Thyroid gland (tissue), 4 donors: ENCODE results near the gene WWC1. TPM values are rescaled to one million over a fixed set of nuclear protein-coding genes. Genes with fewer than 3 reads are reported as not detected.

ENCODE experiments used
- DNase-seq, 2 donors: peaks; one replicate each; pipeline ENCODE4 v3.0.0-alpha.2; 2019
- H3K27ac ChIP-seq, 3 donors: fragments of 200-600 bp; sonication (generic); 1 replicate in 2 of 3; 2 replicates in 1 of 3; pipeline ENCODE4 v1.5.1; 2016 to 2019; ENCODE audit warnings: mild to moderate bottlenecking in 1 of 3, moderate library complexity in 1 of 3
- H3K27me3 ChIP-seq: fragments of 200-600 bp; sonication (generic); one replicate; pipeline ENCODE4 v1.5.1; 2019
- H3K36me3 ChIP-seq, 2 donors: fragments of 200-600 bp; sonication (generic); one replicate each; pipeline ENCODE4 v1.5.1; 2016 to 2019
- H3K4me1 ChIP-seq, 2 donors: fragments of 200-600 bp; sonication (generic); one replicate each; pipeline ENCODE4 v1.5.1; 2017 to 2019
- H3K4me3 ChIP-seq, 3 donors: fragments of 200-600 bp; sonication (generic); replicated peaks in 1 of 3; 1 replicate in 2 of 3; 2 replicates in 1 of 3; pipeline ENCODE4 v1.5.1; 2016; ENCODE audit warnings: mild to moderate bottlenecking in 1 of 3
- H3K9me3 ChIP-seq: fragments of 200-600 bp; sonication (generic); one replicate; pipeline ENCODE4 v1.5.1; 2017
- POLR2A ChIP-seq, 2 donors: fragments of 450-650 bp; IDR thresholded peaks; one replicate each; pipeline ENCODE4 v1.6.1; 2017; ENCODE audit warnings: antibody characterized with exemption in 2 of 2, mild to moderate bottlenecking in 2 of 2, moderate library complexity in 1 of 2
- WGBS, 2 donors: methylation state at CpG; one replicate each; pipeline ENCODE4 v1.1.5; 2017; 5-methylcytosine and 5-hydroxymethylcytosine counted together
- intact Hi-C: fragments of 100-400 bp; cut with DNase I; formaldehyde crosslinking; loops from one replicate; pipeline ENCODE4 v1.15.1; 2023
- total RNA-seq, 4 donors: library from RNA; depleted of rRNA; stranded (reverse); fragments of >200 nt; gene quantifications; one replicate each; pipeline ENCODE4 v1.2.3, GENCODE V29; 2016
- TF ChIP-seq, protein P1 (sequence below), 6 experiments: fragments of 200-600 bp in 3 of 6; fragments of 450-650 bp in 3 of 6; sonication (generic) in 3 of 6; IDR thresholded peaks; one replicate each; pipeline ENCODE4 v1.5.1; 2016 to 2019; ENCODE audit warnings: antibody characterized with exemption in 6 of 6, mild to moderate bottlenecking in 2 of 6, inconsistent platforms in 1 of 6, moderate library complexity in 1 of 6

Gene WWC1
- total RNA-seq, 4 donors from 2014 or later: 38.7 to 80.1 (median 54.0) TPM

DNA sequence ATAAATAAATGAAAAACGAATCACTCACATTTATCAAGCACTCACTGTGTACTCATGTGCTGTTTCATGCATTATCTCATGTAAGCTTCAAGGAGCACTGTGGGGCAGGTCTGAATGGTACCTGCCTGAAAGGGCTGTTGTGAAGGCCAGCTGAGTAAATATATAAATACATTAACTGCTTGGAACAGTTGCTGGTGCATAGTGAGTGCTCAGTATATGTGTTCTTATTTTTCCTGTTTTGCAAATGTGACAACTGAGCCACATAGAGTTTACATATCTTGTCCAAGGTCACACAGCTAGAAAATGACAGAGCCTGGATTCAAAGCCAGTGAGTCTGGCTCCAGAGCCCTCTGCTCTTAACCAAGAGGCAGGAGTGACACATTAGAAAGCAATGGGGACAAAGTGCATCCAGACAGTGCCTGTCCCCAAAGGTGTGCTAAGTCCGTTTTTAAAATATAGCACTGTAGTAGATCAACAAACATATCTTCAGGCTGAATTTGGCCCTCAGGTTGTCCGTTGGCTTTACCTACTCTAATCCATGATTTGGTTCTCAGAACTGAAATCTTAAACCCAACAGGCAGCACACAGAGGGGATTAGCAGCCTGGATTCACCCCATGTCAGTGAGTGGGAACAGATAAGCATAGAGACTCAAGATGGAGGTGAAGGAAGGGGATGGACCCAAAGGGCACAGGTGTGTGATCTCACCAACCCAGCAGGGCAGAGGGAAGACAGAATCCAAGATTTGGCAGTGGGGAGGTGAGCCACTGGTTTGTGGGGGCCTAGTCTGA lies 70.8 kb downstream of the WWC1 start:
- Histone ChIP-seq H3K27ac (no peak overlapping the region), H3K4me1 (peaks cover 23 to 36% of the 10 kb centered on the region in 2 donors), H3K9me3 (no peaks in the 10 kb centered on the region), H3K36me3 (no peaks in the 10 kb centered on the region), H3K27me3 (no peaks in the 10 kb centered on the region), H3K4me3 (no peak overlapping the region)
- intact Hi-C loops: no loop called here
- 74 to 84% methylated on average over 3 of the region's 3 CpGs for WGBS, 2 donors
- DNase-seq: no peak
- TF ChIP-seq, protein P1, sequence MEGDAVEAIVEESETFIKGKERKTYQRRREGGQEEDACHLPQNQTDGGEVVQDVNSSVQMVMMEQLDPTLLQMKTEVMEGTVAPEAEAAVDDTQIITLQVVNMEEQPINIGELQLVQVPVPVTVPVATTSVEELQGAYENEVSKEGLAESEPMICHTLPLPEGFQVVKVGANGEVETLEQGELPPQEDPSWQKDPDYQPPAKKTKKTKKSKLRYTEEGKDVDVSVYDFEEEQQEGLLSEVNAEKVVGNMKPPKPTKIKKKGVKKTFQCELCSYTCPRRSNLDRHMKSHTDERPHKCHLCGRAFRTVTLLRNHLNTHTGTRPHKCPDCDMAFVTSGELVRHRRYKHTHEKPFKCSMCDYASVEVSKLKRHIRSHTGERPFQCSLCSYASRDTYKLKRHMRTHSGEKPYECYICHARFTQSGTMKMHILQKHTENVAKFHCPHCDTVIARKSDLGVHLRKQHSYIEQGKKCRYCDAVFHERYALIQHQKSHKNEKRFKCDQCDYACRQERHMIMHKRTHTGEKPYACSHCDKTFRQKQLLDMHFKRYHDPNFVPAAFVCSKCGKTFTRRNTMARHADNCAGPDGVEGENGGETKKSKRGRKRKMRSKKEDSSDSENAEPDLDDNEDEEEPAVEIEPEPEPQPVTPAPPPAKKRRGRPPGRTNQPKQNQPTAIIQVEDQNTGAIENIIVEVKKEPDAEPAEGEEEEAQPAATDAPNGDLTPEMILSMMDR (IDR thresholded peaks at IDR 0.05): no peak
- TF ChIP-seq POLR2A (IDR thresholded peaks at IDR 0.05): no peak

DNA sequence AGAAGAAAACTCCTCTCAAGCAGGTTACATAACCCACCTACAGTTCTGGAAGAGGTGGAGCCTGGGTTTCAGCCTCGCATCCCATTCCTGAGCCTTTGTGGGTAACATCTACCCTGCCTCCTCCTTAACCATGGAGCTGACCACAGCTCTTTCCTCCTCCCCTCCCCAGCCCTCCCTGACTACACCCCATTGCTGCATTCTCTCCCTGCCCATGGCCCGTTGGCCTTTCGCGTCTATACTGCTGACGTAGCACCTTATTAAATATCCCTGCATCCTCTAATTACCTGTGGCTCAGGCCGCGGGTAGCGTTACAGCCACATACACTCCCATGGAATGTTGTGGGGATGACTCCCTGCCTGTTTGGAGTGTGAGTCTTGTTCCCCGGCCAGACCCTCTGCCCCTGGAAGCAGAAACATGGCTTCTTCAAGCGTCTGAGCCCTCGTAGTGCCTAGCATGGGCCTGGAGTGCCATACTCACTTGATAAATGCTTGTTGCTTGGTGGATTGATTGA lies 72.8 kb downstream of the WWC1 start:
- Histone ChIP-seq H3K9me3 (no peaks in the 10 kb centered on the region), H3K36me3 (no peaks in the 10 kb centered on the region), H3K4me3 (no peak overlapping the region), H3K4me1 (peaks cover 23 to 36% of the 10 kb centered on the region in 2 donors), H3K27me3 (no peaks in the 10 kb centered on the region), H3K27ac (peak overlapping the region in 2 of 3 donors; percentile 41 to 48)
- 84 to 86% methylated on average over 11 of the region's 11 CpGs for WGBS, 2 donors
- intact Hi-C loops: no loop called here
- DNase-seq: no peak
- TF ChIP-seq, protein P1 (IDR thresholded peaks at IDR 0.05): no peak
- no peak for TF ChIP-seq POLR2A (IDR thresholded peaks at IDR 0.05)

DNA sequence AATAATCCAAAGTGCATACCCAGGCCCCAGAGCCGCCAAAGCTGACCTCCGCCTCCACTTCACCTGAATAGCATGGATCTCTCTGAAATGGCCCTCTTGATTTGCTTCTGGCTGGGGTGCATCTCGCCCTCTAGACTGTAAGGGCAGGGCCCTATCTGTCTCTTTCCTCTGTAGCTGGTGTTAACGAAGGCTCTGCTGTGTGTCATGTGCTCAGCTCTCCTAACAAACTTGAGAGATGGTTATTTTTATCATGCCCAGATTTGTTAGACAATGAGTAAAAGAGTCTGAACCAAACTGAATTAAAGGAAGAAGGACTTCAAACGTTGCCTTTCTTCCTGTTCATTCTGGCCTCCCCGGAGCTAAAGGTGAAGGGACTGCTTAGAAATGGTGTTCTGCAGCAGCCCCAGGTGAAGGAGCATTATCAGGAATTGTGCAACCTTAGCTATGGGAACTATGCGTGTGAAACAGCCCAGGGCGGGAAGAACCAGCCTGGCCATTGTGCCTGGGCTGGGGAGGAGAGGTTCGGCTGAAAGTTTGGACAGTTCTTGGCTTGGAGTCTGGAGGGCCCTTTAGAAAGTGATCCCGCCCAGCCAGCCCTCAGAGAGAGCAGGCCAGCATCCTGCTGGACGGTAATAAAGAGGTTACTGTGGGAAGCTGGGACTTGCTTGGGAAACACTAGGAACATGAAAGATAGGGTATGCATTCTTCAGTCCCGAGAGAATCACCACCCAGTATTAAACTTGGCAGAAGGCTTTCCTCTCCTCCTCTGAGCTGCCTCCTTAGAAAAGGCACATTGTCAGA lies 73.5 kb downstream of the WWC1 start:
- peak; percentile 68 to 73 for DNase-seq
- TF ChIP-seq, protein P1 (IDR thresholded peaks at IDR 0.05): no peak
- TF ChIP-seq POLR2A (IDR thresholded peaks at IDR 0.05): no peak
- H3K27me3 ChIP-seq: no peaks in the 10 kb centered on the region
- peaks cover 21 to 32% of the 10 kb centered on the region in 2 donors for H3K4me1 ChIP-seq
- H3K4me3 ChIP-seq: no peak overlapping the region
- peak overlapping the region; percentile 41 to 57 (median 48) for H3K27ac ChIP-seq
- no peaks in the 10 kb centered on the region for H3K9me3 ChIP-seq
- no peaks in the 10 kb centered on the region for H3K36me3 ChIP-seq
- intact Hi-C loops: no loop called here
- WGBS, 2 donors: 32 to 37% methylated on average over 12 of the region's 12 CpGs

DNA sequence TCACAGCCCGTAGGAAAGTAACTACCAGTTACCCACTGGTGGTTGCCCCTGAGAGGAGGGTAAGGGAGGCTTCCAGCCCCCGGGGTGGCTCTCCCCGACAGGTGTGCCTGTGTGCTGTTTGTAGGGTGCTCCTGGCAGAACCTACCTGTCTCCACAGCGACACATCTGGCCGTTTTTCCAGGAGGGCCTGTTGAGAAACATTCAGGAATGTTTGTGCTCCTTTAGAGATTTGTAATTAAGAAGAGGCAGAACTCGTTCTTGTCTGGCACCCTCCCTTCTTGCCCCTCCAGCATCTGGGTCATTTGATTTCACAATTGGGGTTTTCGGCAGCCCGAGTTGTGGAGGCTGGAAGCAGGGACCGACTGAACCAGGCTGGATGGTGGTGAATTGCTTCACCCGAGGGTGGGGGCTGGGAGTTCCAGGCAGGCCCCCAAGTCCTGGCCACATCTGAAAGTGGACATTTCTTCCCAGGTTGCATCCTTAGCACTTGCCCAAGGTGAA lies 74.2 kb downstream of the WWC1 start:
- TF ChIP-seq POLR2A (IDR thresholded peaks at IDR 0.05): no peak
- TF ChIP-seq, protein P1 (IDR thresholded peaks at IDR 0.05): peak in 4 of 6 experiments; percentile 34 to 52 (median 44)
- no peaks in the 10 kb centered on the region for H3K9me3 ChIP-seq
- DNase-seq: peak; percentile 72 to 83
- peaks cover 21 to 34% of the 10 kb centered on the region in 2 donors for H3K4me1 ChIP-seq
- no peaks in the 10 kb centered on the region for H3K36me3 ChIP-seq
- H3K4me3 ChIP-seq: no peak overlapping the region
- H3K27ac ChIP-seq: peak overlapping the region in 2 of 3 donors; percentile 41 to 57
- 24 to 27% methylated on average over 10 of the region's 10 CpGs for WGBS, 2 donors
- no peaks in the 10 kb centered on the region for H3K27me3 ChIP-seq
- intact Hi-C loops: no loop called here
